ENCODE measurements around the gene DDX10. TPM values are rescaled to one million over a fixed set of nuclear protein-coding genes. Genes with fewer than 3 reads are reported as not detected.

The DDX10 gene
- total and polyA plus RNA-seq, 9 of the 15 experiments (the other 6 are each of a cell fraction or from before 2014, with no cell fraction given), result 33.9 to 94.6 (median 50.7) TPM

DNA sequence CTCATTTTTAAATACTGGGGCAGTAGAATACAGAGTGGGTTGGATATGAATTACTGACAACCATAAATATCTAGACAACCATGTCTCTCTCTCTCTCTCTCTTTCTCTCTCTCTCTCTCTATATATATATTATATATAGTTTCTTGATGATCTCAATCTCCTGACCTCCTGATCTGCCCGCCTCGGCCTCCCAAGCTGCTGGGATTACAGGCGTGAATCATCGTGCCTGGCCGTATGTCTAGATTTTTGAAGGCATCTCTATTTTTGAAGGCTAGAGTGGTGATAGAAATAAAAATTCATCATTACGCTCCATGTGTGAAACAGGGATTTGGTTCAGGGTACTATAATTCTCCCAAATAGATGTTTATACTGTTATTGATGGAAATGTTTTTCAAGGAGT, 84.1 kb downstream of the DDX10 start (continued):
- TF ChIP-seq, protein P1, sequence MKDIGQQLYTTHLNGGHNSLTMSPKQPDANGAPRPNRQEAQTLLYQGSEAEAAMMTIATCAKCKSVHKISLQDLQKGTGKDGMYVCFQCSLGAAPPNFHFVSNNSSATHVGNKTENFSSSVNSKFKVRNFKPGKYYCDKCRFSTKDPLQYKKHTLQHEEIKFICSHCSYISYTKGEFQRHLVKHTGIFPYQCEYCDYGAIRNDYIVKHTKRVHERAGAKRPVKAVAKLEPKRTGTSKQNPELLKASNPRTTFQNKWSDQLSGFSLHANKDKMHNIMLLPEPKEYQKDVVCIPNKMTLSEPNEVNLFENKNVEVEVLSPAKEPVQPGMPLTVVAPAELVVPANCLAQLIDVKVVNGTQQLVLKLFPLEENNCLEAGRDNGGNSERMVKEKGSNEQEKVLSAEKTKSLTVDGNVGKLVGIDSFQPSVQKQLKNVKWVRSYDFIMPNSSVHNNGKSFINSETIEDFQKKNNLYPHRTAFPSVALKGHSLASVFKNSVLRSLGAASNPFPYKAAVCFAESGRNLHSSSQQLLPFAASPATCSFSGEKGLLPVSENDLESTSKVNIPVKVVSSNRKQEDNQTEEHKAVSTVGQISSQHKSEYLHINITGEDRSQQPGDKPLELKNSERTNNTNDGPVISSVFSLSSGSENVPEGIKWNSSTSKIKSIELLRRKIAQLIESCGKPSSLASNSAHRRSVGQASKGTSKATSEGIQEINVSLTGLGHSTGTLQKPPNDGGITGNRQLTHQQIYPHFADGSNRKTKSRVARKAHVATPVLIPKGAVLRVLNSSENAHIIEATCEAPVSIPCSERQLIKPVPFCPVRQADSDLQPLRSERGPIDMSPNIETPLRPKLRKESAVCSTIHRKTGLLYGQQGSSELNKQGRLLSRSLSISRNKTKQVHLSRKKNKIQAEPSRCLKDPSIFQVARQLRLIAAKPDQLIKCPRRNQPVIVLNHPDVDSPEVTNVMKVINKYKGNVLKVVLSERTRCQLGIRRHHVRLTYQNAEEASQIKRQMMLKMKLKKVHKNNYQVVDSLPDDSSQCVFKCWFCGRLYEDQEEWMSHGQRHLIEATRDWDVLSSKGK (CRISPR knock-in tag; IDR thresholded peaks at IDR 0.05), result no peak

DNA sequence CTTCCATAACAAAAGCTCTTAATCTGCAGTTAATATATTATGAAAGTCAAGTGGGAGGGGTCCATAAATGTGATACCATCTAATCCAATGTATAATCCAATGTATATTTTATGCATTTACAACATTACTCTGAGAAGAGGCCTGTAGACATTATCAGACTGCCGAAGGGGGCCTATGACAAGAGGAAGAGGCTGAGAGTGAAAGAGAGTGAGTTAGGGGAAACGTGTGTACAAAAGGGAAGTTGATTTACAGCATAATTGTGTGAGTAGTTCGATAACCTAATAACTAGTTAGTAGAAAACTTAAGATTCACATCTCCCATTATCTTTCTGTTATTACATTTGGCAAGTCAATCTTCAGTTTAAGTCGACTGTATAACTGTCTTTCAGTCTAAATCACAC, 86.6 kb downstream of the DDX10 start:
- CTCF ChIA-PET (ENCODE audit: low intra/inter-chr PET ratio), result no interaction called here
- H3K9ac ChIP-seq (ENCODE audit: insufficient read depth in 1 of 2, low read depth in 2 of 2, low read length in 2 of 2), result no peak overlapping the region
- no peak overlapping the region for H2AFZ ChIP-seq (ENCODE audit: low read depth, low read length)
- H3K27me3 ChIP-seq (ENCODE audit: control insufficient read depth in 2 of 2, insufficient read depth in 2 of 2, low read length in 2 of 2), result no peaks in the 10 kb centered on the region
- no peaks in the 10 kb centered on the region for H3K9me3 ChIP-seq (replicated peaks; ENCODE audit: control insufficient read depth, insufficient read depth, low read depth, low read length)
- intact Hi-C loops (cut with micrococcal nuclease), result no loop called here
- H3K4me2 ChIP-seq (ENCODE audit: insufficient read depth, low read length), result no peak overlapping the region
- H3K4me3 ChIP-seq, result no peak overlapping the region
- H3K79me2 ChIP-seq (ENCODE audit: control insufficient read depth, insufficient read depth, low read length), result peaks cover 46% of the 10 kb centered on the region; the same call in 2 of the 3 replicates
- no peaks in the 10 kb centered on the region for H3K9me1 ChIP-seq (ENCODE audit: control insufficient read depth, insufficient read depth, low read length)
- WGBS (ENCODE audit: insufficient coverage, low coverage, missing lambda C conversion rate), result 82% methylated on average over 4 of the region's 4 CpGs
- no peaks in the 10 kb centered on the region for H4K20me1 ChIP-seq (replicated peaks; ENCODE audit: control insufficient read depth, insufficient read depth, low read length)
- H3K27ac ChIP-seq (ENCODE audit: extremely low read depth, low read depth, low read length), result no peak overlapping the region
- POLR2A ChIA-PET, result no interaction called here
- H3K36me3 ChIP-seq (ENCODE audit: control insufficient read depth, insufficient read depth, low read length), result no peaks in the 10 kb centered on the region; the same call in 2 of the 3 replicates
- DNase-seq (ENCODE audit: extremely low read depth in 1 of 4, low spot score in 3 of 4) (no peak), ATAC-seq (no peak), FAIRE-seq (no peak)
- H3K4me1 ChIP-seq (replicated peaks in 1 of 2; ENCODE audit: control insufficient read depth in 2 of 2, insufficient read depth in 2 of 2, low read length in 2 of 2), result no peaks in the 10 kb centered on the region
- in situ Hi-C loops (cut with MboI), result no loop called here
- no TSS peak for BruUV-seq (replicated peaks)
- no peak for TF ChIP-seq NR2C1 (IDR thresholded peaks at IDR 0.05)
- no peak for TF ChIP-seq NR2C1 (tag; IDR thresholded peaks at IDR 0.05)
- TF ChIP-seq, protein P2, sequence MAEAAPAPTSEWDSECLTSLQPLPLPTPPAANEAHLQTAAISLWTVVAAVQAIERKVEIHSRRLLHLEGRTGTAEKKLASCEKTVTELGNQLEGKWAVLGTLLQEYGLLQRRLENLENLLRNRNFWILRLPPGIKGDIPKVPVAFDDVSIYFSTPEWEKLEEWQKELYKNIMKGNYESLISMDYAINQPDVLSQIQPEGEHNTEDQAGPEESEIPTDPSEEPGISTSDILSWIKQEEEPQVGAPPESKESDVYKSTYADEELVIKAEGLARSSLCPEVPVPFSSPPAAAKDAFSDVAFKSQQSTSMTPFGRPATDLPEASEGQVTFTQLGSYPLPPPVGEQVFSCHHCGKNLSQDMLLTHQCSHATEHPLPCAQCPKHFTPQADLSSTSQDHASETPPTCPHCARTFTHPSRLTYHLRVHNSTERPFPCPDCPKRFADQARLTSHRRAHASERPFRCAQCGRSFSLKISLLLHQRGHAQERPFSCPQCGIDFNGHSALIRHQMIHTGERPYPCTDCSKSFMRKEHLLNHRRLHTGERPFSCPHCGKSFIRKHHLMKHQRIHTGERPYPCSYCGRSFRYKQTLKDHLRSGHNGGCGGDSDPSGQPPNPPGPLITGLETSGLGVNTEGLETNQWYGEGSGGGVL (CRISPR knock-in tag; IDR thresholded peaks at IDR 0.05), result no peak
- no peak for TF ChIP-seq SMARCE1 (IDR thresholded peaks at IDR 0.05)
- TF ChIP-seq, protein P3, sequence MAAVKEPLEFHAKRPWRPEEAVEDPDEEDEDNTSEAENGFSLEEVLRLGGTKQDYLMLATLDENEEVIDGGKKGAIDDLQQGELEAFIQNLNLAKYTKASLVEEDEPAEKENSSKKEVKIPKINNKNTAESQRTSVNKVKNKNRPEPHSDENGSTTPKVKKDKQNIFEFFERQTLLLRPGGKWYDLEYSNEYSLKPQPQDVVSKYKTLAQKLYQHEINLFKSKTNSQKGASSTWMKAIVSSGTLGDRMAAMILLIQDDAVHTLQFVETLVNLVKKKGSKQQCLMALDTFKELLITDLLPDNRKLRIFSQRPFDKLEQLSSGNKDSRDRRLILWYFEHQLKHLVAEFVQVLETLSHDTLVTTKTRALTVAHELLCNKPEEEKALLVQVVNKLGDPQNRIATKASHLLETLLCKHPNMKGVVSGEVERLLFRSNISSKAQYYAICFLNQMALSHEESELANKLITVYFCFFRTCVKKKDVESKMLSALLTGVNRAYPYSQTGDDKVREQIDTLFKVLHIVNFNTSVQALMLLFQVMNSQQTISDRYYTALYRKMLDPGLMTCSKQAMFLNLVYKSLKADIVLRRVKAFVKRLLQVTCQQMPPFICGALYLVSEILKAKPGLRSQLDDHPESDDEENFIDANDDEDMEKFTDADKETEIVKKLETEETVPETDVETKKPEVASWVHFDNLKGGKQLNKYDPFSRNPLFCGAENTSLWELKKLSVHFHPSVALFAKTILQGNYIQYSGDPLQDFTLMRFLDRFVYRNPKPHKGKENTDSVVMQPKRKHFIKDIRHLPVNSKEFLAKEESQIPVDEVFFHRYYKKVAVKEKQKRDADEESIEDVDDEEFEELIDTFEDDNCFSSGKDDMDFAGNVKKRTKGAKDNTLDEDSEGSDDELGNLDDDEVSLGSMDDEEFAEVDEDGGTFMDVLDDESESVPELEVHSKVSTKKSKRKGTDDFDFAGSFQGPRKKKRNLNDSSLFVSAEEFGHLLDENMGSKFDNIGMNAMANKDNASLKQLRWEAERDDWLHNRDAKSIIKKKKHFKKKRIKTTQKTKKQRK (IDR thresholded peaks at IDR 0.05; ENCODE audit: borderline replicate concordance, low read depth, low read length), result no peak
- TF ChIP-seq SMAD1 (IDR thresholded peaks at IDR 0.05; ENCODE audit: low read depth, low read length, partially characterized antibody), result no peak
- TF ChIP-seq MAFK (IDR thresholded peaks at IDR 0.05; ENCODE audit: low read length), result no peak
- no peak for TF ChIP-seq GATA2 (CRISPR knock-in tag; IDR thresholded peaks at IDR 0.05)
- TF ChIP-seq, protein P4, sequence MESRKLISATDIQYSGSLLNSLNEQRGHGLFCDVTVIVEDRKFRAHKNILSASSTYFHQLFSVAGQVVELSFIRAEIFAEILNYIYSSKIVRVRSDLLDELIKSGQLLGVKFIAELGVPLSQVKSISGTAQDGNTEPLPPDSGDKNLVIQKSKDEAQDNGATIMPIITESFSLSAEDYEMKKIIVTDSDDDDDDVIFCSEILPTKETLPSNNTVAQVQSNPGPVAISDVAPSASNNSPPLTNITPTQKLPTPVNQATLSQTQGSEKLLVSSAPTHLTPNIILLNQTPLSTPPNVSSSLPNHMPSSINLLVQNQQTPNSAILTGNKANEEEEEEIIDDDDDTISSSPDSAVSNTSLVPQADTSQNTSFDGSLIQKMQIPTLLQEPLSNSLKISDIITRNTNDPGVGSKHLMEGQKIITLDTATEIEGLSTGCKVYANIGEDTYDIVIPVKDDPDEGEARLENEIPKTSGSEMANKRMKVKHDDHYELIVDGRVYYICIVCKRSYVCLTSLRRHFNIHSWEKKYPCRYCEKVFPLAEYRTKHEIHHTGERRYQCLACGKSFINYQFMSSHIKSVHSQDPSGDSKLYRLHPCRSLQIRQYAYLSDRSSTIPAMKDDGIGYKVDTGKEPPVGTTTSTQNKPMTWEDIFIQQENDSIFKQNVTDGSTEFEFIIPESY (CRISPR knock-in tag; IDR thresholded peaks at IDR 0.05), result no peak
- TF ChIP-seq STAT5B (CRISPR knock-in tag; IDR thresholded peaks at IDR 0.05), result no peak
